H9 (cell line): ENCODE results near the gene EHF. TPM values are rescaled to one million over a fixed set of nuclear protein-coding genes. Genes with fewer than 3 reads are reported as not detected.

ENCODE experiments used
- DNase-seq: peaks from one replicate; pipeline ENCODE4 v3.0.0-alpha.2; 2017
- H2AFZ ChIP-seq: one replicate; pipeline ENCODE4 v1.6.1; 2013; ENCODE audit warnings: mild to moderate bottlenecking, low read length, control low read depth, moderate library complexity
- H2AK5ac ChIP-seq: 2 replicates; pipeline ENCODE4 v1.6.1; 2013; ENCODE audit warnings: low read length, control low read depth, mixed read lengths; ENCODE audit not compliant: insufficient read length
- H2BK120ac ChIP-seq: one replicate; pipeline ENCODE4 v1.6.1; 2013; ENCODE audit warnings: low read depth, mild to moderate bottlenecking, low read length, control low read depth, inconsistent platforms; ENCODE audit not compliant: poor library complexity, severe bottlenecking
- H2BK12ac ChIP-seq: 2 replicates; pipeline ENCODE4 v1.6.1; 2013; ENCODE audit warnings: low read length, control low read depth, mixed read lengths, low read depth; ENCODE audit not compliant: insufficient read length
- H2BK15ac ChIP-seq: 2 replicates; pipeline ENCODE4 v1.6.1; 2013; ENCODE audit warnings: low read depth, low read length, control low read depth
- H2BK20ac ChIP-seq: one replicate; pipeline ENCODE4 v1.6.1; 2013; ENCODE audit warnings: low read depth, mild to moderate bottlenecking, low read length, control low read depth, inconsistent platforms; ENCODE audit not compliant: poor library complexity, severe bottlenecking
- H2BK5ac ChIP-seq: 2 replicates; pipeline ENCODE4 v1.6.1; 2013; ENCODE audit warnings: low read length, control low read depth, mixed read lengths; ENCODE audit not compliant: insufficient read length
- H3K14ac ChIP-seq: 2 replicates; pipeline ENCODE4 v1.6.1; 2013; ENCODE audit warnings: low read length, control low read depth; ENCODE audit not compliant: insufficient read depth
- H3K18ac ChIP-seq: 2 replicates; pipeline ENCODE4 v1.6.1; 2013; ENCODE audit warnings: low read depth, mild to moderate bottlenecking, mixed read lengths, low read length, control low read depth; ENCODE audit not compliant: insufficient read length
- H3K23ac ChIP-seq: 2 replicates; pipeline ENCODE4 v1.6.1; 2013; ENCODE audit warnings: low read length, control low read depth, mixed read lengths, low read depth; ENCODE audit not compliant: insufficient read length
- H3K23me2 ChIP-seq: 2 replicates; pipeline ENCODE4 v1.6.1; 2013; ENCODE audit warnings: low read depth, mild to moderate bottlenecking, mixed read lengths, low read length, control low read depth; ENCODE audit not compliant: insufficient read length, poor library complexity, severe bottlenecking
- H3K27ac ChIP-seq: 2 replicates; pipeline ENCODE4 v1.5.1; 2013; ENCODE audit warnings: low read length, control low read depth, mixed read lengths, low read depth; ENCODE audit not compliant: insufficient read length
- H3K27me3 ChIP-seq: 2 replicates; pipeline ENCODE4 v1.6.1; 2013; ENCODE audit warnings: low read length, control low read depth, inconsistent platforms; ENCODE audit not compliant: insufficient read depth
- H3K4ac ChIP-seq: 2 replicates; pipeline ENCODE4 v1.6.1; 2013; ENCODE audit warnings: low read depth, mild to moderate bottlenecking, control low read depth, inconsistent platforms, low read length, moderate library complexity
- H3K4me1 ChIP-seq: 2 replicates; pipeline ENCODE4 v1.6.1; 2013; ENCODE audit warnings: low read length, control low read depth, inconsistent platforms; ENCODE audit not compliant: insufficient read depth
- H3K4me2 ChIP-seq: 2 replicates; pipeline ENCODE4 v1.6.1; 2013; ENCODE audit warnings: low read length, control low read depth, mixed read lengths; ENCODE audit not compliant: insufficient read length, insufficient read depth
- H3K56ac ChIP-seq: 2 replicates; pipeline ENCODE4 v1.6.1; 2013; ENCODE audit warnings: low read depth, mild to moderate bottlenecking, mixed read lengths, low read length, control low read depth; ENCODE audit not compliant: insufficient read length
- H3K79me1 ChIP-seq: 2 replicates; pipeline ENCODE4 v1.6.1; 2013; ENCODE audit warnings: low read depth, mild to moderate bottlenecking, moderate library complexity, low read length, control low read depth, inconsistent platforms; ENCODE audit not compliant: insufficient read depth, poor library complexity, severe bottlenecking
- H3K79me2 ChIP-seq: 2 replicates; pipeline ENCODE4 v1.6.1; 2013; ENCODE audit warnings: low read length, control low read depth, inconsistent platforms; ENCODE audit not compliant: insufficient read depth
- H3K9ac ChIP-seq: 2 replicates; pipeline ENCODE4 v1.6.1; 2013; ENCODE audit warnings: low read length, control low read depth, mixed read lengths; ENCODE audit not compliant: insufficient read length; ENCODE audit errors: extremely low read depth
- H3K9me3 ChIP-seq: one replicate; pipeline ENCODE4 v1.6.1; 2013; ENCODE audit warnings: low read depth, low read length, inconsistent platforms; ENCODE audit not compliant: control insufficient read depth
- H3T11ph ChIP-seq: one replicate; pipeline ENCODE4 v1.6.1; 2013; ENCODE audit warnings: mild to moderate bottlenecking, low read length, control low read depth, inconsistent platforms
- H4K20me1 ChIP-seq: one replicate; pipeline ENCODE4 v1.6.1; 2013; ENCODE audit not compliant: control insufficient read depth, insufficient read length, insufficient read depth
- H4K5ac ChIP-seq: 2 replicates; pipeline ENCODE4 v1.6.1; 2013; ENCODE audit warnings: low read depth, mild to moderate bottlenecking, mixed read lengths, low read length, control low read depth; ENCODE audit not compliant: insufficient read length
- H4K8ac ChIP-seq: replicated peaks from 2 replicates; pipeline ENCODE4 v1.6.1; 2013; ENCODE audit warnings: low read length, control low read depth, mixed read lengths, low read depth; ENCODE audit not compliant: insufficient read length
- H4K91ac ChIP-seq: 2 replicates; pipeline ENCODE4 v1.6.1; 2013; ENCODE audit warnings: low read depth, mild to moderate bottlenecking, moderate library complexity, mixed read lengths, low read length, control low read depth; ENCODE audit not compliant: insufficient read length
- H3K27ac Mint-ChIP-seq, 3 experiments: 2 replicates in 2 of 3; 3 replicates in 1 of 3; pipeline ENCODE4 v1.8.0; 2020 to 2021; ENCODE audit warnings: mixed read lengths in 3 of 3, mild to moderate bottlenecking in 1 of 3, moderate library complexity in 1 of 3
- H3K27me3 Mint-ChIP-seq: 2 replicates; pipeline ENCODE4 v1.8.0; 2021; ENCODE audit warnings: low read depth, mild to moderate bottlenecking, moderate library complexity, mixed read lengths
- H3K36me3 Mint-ChIP-seq, 3 experiments: 2 replicates in 2 of 3; 3 replicates in 1 of 3; pipeline ENCODE4 v1.8.0; 2020 to 2021; ENCODE audit warnings: low read depth in 3 of 3, mixed read lengths in 3 of 3; ENCODE audit not compliant: insufficient read depth in 1 of 3
- H3K4me1 Mint-ChIP-seq, 2 experiments: 2 replicates each; pipeline ENCODE4 v1.8.0; 2020; ENCODE audit warnings: mixed read lengths in 2 of 2
- H3K4me3 Mint-ChIP-seq, 2 experiments: 2 replicates in 1 of 2; 3 replicates in 1 of 2; pipeline ENCODE4 v1.8.0; 2020 to 2021; ENCODE audit warnings: mild to moderate bottlenecking in 2 of 2, mixed read lengths in 2 of 2, moderate library complexity in 1 of 2
- H3K9me3 Mint-ChIP-seq, 2 experiments: 2 replicates in 1 of 2; 3 replicates in 1 of 2; pipeline ENCODE4 v1.8.0; 2020; ENCODE audit warnings: mild to moderate bottlenecking in 2 of 2, mixed read lengths in 2 of 2, moderate library complexity in 1 of 2
- WGBS: extraction: QIAGEN DNeasy Blood & Tissue Kit; methylation state at CpG from one replicate; pipeline ENCODE4 v1.1.7; 2013; ENCODE audit warnings: missing lambda C conversion rate, low lambda C conversion rate, mixed read lengths; ENCODE audit not compliant: insufficient read length; ENCODE audit errors: extremely low coverage; 5-methylcytosine and 5-hydroxymethylcytosine counted together
- total RNA-seq: library from RNA; stranded (reverse); gene quantifications from 2 replicates; pipeline ENCODE4 v1.2.1, GENCODE V29; 2021
- TF ChIP-seq, protein P1 (sequence below): fragments of 200-600 bp; sonication (generic); conservative IDR thresholded peaks from 3 replicates; pipeline ENCODE4 v1.8.0; 2021; ENCODE audit warnings: antibody characterized with exemption, mild to moderate bottlenecking

The EHF gene
- total RNA-seq, 1 experiment from 2014 or later: not detected

DNA sequence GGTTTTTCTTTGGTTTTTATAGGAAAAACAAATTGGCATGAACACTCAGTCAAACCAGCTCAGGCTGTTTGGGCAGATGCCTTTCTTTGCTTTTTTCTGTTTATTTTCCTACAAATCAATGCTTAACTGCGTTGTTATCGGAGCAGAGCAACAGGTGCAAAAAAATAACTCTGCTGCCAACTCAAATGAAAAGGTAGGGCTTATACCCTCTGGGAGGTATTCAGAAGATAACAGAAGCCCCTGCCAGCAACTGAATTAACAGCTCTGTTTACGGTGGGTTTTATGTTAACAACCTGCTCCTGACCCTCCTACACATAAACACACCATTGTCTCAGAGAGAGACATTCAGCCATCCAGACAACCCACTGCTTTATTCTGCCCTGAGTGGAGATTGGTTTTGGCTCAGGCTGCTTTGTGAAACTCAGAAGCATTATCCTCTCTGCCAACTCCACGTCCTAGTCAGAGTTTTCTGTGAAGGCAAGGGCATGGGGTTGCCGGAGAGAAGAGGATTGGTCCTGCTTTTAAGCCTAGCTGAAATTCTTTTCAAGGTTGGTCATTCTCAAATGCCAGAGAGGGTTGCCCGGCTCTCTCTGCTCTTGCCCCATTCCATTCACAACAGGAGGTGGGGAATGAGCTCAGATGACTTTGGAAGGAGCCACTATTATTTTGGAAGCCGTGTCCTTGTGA, 11.4 kb downstream of the EHF start:
- no peak overlapping the region for H3K14ac ChIP-seq
- H2BK5ac ChIP-seq: no peak overlapping the region
- H3K18ac ChIP-seq: no peak overlapping the region
- H3K4ac ChIP-seq: no peak overlapping the region
- H3K79me2 ChIP-seq: no peaks in the 10 kb centered on the region
- H4K8ac ChIP-seq: no peak overlapping the region
- H3K4me2 ChIP-seq: no peak overlapping the region
- H3K4me1 Mint-ChIP-seq: peaks cover 18 to 27% of the 10 kb centered on the region in 2 experiments
- no peak overlapping the region for H2BK12ac ChIP-seq
- no peaks in the 10 kb centered on the region for H3K36me3 Mint-ChIP-seq
- H2AFZ ChIP-seq: no peak overlapping the region
- no peaks in the 10 kb centered on the region; the same call in 1 of the 2 replicates for H3K4me1 ChIP-seq
- no peaks in the 10 kb centered on the region; the same call in 1 of the 2 replicates for H3K27me3 Mint-ChIP-seq
- H4K20me1 ChIP-seq: no peaks in the 10 kb centered on the region
- no peak overlapping the region for H3T11ph ChIP-seq
- no peak overlapping the region for H3K9ac ChIP-seq
- H2BK20ac ChIP-seq: no peak overlapping the region
- H3K9me3 ChIP-seq: no peaks in the 10 kb centered on the region
- TF ChIP-seq, protein P1, sequence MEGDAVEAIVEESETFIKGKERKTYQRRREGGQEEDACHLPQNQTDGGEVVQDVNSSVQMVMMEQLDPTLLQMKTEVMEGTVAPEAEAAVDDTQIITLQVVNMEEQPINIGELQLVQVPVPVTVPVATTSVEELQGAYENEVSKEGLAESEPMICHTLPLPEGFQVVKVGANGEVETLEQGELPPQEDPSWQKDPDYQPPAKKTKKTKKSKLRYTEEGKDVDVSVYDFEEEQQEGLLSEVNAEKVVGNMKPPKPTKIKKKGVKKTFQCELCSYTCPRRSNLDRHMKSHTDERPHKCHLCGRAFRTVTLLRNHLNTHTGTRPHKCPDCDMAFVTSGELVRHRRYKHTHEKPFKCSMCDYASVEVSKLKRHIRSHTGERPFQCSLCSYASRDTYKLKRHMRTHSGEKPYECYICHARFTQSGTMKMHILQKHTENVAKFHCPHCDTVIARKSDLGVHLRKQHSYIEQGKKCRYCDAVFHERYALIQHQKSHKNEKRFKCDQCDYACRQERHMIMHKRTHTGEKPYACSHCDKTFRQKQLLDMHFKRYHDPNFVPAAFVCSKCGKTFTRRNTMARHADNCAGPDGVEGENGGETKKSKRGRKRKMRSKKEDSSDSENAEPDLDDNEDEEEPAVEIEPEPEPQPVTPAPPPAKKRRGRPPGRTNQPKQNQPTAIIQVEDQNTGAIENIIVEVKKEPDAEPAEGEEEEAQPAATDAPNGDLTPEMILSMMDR: no peak
- no peak overlapping the region for H3K23ac ChIP-seq
- no peak overlapping the region for H2BK120ac ChIP-seq
- no peaks in the 10 kb centered on the region for H3K23me2 ChIP-seq
- no peak overlapping the region for H3K27ac ChIP-seq
- no peak overlapping the region for H4K91ac ChIP-seq
- no peak overlapping the region for H3K56ac ChIP-seq
- H3K9me3 Mint-ChIP-seq: no peaks in the 10 kb centered on the region
- H3K27ac Mint-ChIP-seq: no peak overlapping the region
- DNase-seq: no peak
- no peak overlapping the region for H4K5ac ChIP-seq
- no peak overlapping the region for H2BK15ac ChIP-seq
- no peaks in the 10 kb centered on the region for H3K27me3 ChIP-seq
- H2AK5ac ChIP-seq: no peak overlapping the region
- WGBS: no CpG with 5 or more reads among the region's 7 CpGs
- H3K4me3 Mint-ChIP-seq: no peak overlapping the region
- no peaks in the 10 kb centered on the region for H3K79me1 ChIP-seq
